GM12874 (cell line): ENCODE results near the gene DDT.

Source experiments
- CTCF ChIP-seq: IDR thresholded peaks from 2 replicates; pipeline ENCODE4 v1.5.1; 2011; ENCODE audit warnings: low read depth, mild to moderate bottlenecking, control low read depth, low read length, moderate library complexity; ENCODE audit not compliant: insufficient read depth

DDT gene

GRCh38 chr22:24008381-24009226, 34.4 kb upstream of the DDT start:
- no peak for TF ChIP-seq CTCF

- no peak for TF ChIP-seq CTCF
Observed at GRCh38 chr22:24008022-24008283, 33.7 kb upstream of the DDT start.

- TF ChIP-seq CTCF = no peak
Observed at GRCh38 chr22:24007253-24008021, 33.2 kb upstream of the DDT start.

GRCh38 chr22:24006914-24007214, 32.6 kb upstream of the DDT start:
- TF ChIP-seq CTCF = no peak

- TF ChIP-seq CTCF = no peak
Observed at GRCh38 chr22:24006207-24006913, 32.1 kb upstream of the DDT start.

- TF ChIP-seq CTCF = no peak
Observed at GRCh38 chr22:24005201-24005600, 31.0 kb upstream of the DDT start, which contains the start of gene GSTT4. Gene GSTT4 (minus strand): TSS chr22:24005453. CDS start chr22:24005356, 97 bp downstream.

- no peak for TF ChIP-seq CTCF
Observed at GRCh38 chr22:24003887-24004286, 29.6 kb upstream of the DDT start.
